HG03139 (cell line): ENCODE data around the gene KRTAP5-2.
"Not testable (repeated sequence)": the region's sequence is repeated elsewhere in the genome, so short reads cannot be mapped to it uniquely, and the experiment has no call there.

Experiments used
- ATAC-seq: cut with Tn5 transposase; IDR thresholded peaks from one replicate; pipeline ENCODE4 v1.9.1; 2021; ENCODE audit not compliant: unreplicated experiment

KRTAP5-2 gene

DNA sequence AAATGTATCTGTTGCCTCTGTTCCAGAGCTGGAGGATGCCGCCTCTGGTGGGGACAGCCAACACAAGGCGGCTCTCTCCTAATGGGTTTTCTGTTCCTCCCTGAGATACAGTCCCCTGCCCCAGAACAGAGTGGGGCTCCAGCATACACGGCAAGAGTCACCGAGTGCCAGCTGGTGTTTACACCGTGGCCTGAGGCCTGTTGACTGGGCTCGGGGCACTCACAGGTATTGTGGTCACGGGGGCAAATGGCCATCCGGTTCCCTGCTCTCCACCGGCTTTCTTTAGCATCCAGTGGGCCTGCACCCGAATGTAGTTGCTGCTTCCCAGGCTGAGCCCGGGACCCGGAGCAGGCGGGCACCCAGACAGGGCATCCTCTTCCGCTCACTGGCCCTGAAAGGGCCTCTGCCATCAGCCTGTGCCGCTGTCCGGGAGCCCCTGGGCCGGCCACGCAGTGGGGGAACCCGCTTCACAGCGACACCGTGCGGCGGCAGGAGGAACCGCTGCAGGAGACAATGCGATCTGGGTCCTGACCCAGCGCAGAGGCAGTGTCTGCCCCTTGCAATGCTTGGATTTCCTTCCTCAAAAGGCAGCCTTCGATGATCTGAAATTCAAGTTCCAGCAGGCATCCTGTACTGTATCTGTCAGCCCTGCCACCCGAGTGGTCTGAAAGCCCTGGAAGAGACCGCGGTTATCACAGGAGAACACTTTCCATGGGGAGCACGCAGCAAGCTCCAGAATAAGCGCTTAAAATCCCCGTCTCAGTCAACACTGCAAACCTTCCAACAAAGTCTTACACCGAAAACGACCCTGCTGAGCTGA, 30.6 kb upstream of the KRTAP5-2 start:
- no peak for ATAC-seq

DNA sequence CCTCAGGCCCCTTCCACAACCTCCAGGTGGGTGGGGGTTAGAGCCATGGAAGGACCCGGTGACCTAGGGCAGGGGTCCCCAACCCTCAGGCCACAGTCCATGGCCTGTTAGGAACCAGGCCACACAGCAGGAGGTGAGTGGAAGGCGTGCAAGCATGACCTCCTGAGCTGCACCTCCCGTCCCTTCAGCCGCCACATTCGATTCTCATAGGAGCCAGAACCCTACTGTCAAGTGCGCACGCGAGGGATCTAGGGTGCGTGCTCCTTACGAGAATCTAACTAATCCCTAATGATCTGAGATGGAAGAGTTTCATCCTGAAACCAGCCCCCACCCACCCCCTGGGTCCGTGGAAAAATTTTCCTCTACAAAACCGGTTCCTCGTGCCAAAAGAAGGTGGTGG, 27.4 kb upstream of the KRTAP5-2 start:
- ATAC-seq, result no peak

DNA sequence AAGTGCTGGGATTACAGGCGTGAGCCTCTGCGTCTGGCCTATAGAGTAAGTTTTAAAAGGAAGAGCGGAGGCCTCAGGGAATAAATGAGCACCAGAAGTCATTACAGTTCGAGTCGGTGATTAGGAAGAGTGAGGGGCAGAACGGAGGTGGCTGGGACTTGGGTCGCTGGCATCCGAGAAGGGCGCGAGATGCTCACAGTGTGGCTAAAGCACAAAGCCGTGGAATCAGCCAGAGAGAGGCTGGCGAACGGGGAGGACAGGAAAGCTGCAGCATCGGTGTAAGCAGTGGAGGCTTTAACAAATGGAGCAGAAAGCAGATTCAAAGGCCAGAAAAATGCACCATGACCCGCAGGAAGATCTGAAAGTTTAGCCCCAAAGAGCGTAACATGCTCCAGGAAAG, 26.5 kb upstream of the KRTAP5-2 start:
- ATAC-seq, result no peak

DNA sequence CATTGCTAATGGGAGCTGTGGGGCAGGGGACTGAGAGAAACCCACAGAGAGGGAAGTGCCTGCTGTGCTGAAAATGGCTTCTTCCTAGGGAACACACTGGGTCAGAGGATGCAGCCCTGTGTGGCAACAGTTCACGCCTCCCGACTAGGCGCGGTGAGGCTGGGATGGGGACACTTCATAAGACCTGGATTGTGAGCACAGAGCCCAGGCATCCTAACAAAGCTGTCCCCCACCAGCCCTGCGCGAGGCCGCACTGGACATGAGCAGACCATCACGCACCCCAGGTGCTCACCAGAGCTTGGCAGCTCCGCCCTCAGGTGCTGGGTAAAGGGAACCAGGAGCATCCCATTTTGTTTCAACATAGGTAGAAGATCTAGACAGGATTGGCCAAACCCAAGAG, 25.6 kb upstream of the KRTAP5-2 start:
- no peak for ATAC-seq

DNA sequence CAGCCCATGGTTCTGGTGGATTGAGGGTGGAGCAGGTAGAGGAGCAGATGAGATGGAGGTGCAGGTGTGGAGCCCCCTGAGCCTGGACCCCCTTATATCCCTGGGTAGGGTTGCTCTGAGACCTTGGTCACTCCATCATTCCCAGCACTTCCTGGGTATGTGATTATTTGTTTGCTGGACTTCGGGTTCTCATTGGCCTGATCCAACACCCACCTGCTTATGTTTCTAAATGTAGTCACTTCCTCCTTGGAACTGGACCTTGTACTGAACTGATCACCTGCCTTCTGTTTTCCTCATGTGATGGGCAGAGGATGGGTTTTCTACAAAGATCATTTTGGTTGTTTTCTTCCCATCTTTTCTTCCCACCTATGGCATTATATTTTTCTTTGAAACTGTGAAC, 24.0 kb upstream of the KRTAP5-2 start, which contains the start of gene KRTAP5-4:
TSS of gene KRTAP5-4 (minus strand) at position 53 of the 400 bp plus-strand sequence. CDS start at position 8, 45 bp downstream.
- no peak for ATAC-seq

DNA sequence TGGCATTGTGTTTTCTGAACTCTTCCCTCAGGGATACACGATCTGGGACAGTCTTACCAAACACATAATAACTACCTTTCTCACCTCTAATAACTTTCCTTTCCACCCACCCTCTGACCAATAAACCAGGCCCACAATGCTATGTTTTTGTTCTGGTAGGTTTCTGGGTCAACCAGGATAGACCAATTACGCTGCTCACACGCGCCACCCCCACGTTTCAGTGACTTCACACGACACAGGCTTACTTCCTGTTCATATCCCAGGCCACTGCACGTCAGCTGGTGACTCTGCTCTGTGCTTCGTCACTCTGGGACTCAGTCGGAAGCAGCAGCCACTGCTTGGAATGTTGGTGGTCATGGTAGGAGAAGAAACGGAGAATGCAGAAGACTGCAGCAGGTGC, 21.4 kb upstream of the KRTAP5-2 start:
- ATAC-seq, result no peak

DNA sequence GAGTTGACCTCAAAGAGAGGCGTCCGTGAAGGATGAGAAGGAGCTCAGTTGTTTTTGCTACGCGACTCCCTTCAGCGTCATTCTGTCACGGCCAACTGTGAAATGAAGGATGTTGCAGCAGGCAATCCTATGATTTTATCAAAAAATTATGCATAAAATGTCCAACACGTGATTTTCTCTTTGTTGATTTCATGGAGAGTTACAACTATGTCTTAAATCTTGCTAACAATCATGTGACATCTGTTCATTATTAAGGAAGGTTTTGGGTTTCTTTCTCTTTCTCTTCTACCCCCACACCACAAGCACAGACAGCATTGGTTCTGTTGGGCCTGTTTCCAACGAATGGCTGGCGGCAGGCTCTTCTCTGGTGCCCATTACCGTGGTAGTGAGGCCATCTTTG, 20.1 kb upstream of the KRTAP5-2 start:
- no peak for ATAC-seq

DNA sequence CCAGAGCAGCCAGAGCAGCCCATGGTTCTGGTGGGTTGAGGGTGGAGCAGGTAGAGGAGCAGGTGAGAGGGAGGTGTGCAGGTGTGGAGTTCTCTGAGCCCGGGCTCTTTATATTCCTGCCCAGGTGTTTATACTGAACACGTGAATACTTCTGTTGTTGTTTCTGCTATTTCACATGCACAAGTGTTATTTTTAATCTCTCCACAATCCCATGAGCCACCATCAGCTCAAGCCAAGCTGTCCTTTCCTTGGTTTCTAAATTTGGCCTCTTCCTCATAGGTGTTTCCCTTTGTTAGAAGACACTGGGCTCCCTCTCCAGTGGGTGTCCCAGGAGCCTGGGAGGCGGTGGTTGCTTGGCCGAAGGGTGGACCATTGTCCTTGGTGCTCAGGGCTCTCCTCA, 10.3 kb upstream of the KRTAP5-2 start, which contains the start of gene KRTAP5-3:
TSS of gene KRTAP5-3 (minus strand) at position 101 of the 400 bp plus-strand sequence. CDS start at position 23, 78 bp downstream.
- no peak for ATAC-seq

DNA sequence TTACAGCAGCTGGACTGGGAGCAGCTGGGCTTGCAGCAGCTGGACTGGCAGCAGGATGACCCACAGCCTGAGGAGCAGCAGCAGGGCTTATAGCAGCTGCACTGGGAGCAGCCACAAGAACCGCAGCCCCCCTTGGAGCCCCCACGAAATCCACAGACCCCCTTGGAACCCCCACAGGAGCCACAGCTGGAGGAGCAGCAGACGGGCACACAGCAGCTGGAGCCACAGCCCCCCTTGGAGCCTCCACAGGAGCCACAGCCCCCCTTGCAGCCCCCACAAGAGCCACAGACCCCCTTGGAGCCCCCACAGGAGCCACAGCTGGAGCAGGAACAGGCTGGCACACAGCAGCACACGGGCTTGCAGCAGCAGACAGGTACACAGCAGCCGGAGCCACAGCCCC, 9.8 kb upstream of the KRTAP5-2 start:
- not testable (repeated sequence) for ATAC-seq

DNA sequence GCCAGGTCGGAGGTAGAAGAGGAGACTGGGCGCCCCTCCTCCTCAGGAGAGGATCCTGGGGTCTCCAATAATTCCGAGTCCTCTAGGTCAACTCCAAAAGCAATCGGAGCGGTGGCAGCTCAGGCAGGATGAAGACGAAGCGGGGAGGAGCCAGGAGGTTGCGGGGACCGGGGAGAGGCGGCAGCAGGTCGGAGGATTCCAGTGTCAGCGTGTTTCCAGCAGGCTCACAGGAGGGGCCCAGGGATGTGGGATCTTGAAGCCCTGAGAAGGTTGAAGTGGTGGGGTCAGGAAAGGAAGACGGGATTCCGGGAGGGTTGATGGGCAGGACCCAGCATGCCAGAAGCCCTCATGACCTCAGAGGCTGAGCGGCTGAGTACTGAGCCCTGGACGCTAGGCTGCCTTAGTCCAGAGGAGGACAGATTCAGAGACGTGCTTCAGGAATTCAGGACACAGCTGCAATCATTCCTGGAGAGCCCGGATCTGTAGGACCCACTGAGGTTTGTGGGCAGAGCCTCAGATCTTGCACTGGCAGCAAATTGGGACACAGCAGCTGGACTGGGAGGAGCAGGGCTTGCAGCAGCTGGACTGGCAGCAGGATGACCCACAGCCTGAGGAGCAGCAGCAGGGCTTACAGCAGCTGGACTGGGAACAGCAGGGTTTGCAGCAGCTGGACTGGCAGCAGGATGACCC, 9.2 kb upstream of the KRTAP5-2 start:
- not testable (repeated sequence) for ATAC-seq

DNA sequence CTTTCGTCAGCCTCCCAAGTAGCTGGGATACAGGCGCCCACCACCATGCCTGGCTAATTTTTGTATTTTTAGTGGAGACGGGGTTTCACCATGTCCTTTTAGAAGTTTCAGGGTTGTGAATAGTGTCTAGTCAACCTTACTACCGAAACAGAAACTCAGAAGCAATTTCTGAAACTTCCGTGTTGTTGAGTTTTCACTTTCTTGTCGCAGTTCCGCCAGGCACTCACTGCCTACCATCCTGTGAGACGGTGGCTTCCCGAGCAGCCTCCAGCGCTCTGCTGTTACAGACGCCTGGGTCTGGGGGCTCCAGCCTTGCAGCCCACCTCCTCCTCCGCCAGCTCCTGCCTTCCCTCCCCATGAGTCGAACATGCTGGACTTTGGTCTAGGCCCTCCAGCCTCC, 7.8 kb upstream of the KRTAP5-2 start:
- ATAC-seq, result peak; percentile 84

DNA sequence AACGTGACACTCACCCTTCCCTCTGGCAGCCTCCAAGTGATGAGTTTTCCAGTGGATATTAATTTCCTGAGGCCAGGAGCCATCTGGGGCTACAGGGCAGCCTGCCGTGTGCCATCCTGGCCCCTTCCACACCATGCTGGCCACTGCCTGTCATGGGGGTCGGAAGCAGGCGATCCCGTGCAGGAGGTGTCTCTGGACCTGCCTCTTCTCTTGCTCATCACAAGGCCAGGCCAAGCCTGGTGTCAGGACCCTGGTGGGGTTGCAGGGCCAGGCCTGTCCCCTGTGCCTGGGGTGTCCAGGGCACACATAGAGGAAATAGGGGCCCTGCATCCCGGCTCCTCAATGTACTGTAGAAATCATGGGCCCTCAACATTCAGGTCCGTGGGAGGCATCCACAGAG, 6.6 kb upstream of the KRTAP5-2 start:
- ATAC-seq, result no peak

DNA sequence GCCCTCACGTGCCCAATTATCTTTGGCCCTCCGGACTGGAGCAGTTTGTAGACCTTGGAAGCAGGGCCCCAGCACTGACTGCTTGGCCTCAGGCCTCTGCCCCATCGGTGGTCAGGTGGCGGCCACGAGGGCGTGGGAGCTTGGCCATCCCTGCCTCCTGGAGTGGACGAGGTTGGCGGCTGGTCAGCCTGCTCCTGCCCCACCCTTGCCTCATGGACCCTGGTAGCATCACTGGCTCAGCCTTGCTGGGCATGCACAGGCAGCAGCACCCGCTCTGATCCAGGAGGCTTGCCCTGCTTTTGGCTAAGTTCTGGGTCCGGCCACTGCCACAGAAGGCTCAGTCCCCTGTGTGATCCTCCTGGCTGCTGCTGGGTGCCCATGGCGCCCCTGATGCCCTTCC, 6.1 kb upstream of the KRTAP5-2 start:
- ATAC-seq, result no peak

DNA sequence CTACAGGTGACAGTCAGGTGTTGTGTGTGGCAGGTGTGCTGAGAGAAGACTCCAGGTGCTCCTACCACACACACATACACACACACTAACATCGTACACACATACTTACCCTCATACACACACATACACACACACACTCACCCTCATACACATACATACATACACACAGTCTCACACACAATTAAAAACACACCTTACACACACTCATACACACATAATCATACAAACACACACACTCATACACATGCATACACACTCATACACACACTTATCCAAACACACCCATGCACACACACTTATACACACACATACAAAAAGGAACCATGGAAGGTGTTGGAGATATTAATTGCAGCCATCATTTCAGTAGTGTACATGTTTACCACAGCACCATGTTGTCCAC, 5.5 kb upstream of the KRTAP5-2 start:
- no peak for ATAC-seq

DNA sequence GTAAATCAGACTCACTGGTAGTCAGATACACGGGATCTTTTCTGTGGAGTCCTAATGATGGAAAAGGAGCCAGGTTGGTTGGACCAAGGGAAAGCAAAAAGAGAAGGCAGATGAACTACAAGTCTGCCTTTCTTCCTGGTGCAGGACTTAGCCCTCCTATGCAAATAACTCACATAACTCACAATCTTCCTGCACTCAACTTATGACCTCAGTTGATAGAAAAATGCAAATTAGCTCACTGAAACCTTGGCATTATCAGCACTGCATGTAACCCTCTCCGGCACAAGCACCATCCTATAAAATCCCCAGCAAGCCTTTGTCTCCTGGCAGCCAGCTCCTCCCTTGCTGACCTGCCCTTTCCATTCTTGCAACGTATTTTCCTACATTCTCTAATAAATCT, 3.6 kb upstream of the KRTAP5-2 start:
- ATAC-seq, result not testable (repeated sequence)

DNA sequence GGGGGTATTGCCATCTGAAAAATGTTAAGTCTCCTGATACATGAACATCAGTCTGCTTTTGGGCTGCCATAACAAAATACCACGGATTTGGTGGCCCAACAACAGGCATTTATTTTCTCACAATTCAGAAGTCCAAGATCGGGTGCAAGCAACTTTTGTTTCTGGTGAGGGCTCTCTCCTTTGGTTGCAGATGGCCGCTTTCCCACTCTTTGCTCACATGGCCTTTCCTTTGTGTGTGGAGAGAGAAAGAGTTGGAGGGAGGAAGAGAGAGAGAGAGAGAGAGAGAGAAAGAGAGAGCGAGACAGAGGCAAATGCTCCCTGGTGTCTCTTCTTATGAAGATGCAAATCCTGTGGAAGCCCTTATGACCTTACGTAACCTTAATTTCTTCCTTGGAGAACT, 2.5 kb upstream of the KRTAP5-2 start:
- ATAC-seq, result no peak

DNA sequence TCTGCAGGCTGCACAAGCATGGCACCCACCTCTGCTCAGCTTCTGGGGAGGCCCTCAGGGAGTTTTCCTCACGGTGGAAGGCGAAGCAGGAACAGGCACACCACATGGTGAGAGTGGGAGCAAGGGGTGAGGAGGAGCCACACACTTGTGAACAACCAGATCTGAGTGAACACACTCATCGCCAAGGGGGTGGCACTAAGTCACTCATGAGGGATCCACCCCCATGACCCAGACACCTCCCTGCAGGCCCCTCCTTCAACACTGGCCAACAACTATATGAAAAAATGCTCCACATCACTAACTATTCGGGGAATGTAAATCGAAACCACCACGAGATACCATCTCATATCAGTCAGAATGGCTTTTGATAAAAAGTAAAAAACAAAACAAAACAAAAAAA, 722 bp upstream of the KRTAP5-2 start:
- ATAC-seq, result no peak

DNA sequence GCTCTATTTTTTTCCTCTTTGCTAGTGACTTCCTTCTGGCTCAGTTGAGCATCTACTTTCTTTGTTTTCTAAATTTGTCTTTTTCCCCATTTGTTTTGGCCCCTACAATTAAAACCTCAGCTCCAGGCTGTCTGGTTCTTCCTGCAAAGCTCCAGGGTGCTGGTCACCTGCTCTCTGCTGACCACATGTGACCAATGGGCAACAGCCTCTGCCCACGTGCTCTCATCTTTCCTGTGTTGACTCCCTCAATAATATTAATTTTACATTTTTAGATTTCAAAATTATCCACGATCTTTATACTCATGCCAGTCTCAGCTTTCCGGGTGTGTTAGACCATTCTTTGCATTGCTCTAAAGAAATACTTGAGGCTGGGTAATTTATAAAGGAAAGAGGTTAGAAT, 312 bp upstream of the KRTAP5-2 start:
- not testable (repeated sequence) for ATAC-seq

DNA sequence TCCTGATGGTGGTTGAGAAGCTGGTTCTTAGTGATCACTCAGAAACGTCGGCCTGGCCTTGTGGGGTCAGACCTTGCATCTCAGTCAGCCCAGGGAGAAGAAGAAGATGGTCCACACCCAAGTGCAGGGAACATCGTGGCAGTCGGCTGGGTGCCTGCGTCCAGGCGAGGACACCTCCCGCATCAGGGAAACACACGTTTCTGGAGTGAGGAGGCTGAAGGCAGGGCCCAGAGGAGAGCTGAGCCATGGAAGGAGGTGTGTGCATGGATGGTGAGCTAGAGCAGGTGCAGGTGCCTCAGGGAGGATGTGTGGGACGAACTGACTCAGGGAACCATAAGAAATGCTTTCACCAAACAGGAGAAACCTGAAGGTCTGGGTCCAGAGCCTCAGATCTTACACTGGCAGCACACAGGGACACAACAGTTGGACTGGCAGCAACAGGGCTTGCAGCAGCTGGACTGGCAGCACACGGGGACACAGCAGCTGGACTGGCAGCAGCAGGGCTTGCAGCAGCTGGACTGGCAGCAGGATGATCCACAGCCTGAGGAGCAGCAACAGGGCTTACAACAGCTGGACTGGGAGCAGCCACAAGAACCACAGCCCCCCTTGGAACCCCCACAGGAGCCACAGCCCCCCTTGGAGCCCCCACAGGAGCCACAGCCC, 632 bp downstream of the KRTAP5-2 start:
- ATAC-seq, result no peak

DNA sequence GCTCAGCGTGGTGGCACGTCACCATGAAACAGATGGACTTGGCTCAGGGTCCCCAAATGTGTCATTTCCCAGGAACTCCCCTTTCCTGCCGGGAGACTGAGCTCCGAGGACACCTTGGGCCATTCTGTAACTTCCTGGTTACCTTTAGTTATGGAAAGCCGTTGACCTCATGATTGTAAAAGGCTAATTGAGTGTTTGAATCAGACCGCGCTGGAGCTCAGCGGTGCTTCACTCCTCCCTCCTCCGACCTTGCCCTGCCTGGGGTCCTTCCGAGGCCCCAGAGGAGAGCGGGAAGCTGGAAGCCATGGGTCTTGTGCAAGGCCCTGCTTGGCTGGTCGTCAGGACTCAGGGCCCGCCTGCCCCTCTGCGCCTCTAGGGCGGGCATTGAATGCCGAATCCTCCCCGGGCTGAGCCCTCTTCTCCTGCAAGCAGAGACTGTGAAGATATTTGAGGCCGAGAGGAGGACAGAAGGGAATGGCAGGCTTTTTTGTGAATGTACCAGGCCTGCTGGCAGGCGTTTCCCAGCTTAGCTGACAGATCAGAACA, 1.4 kb downstream of the KRTAP5-2 start:
- ATAC-seq, result not testable (repeated sequence)

DNA sequence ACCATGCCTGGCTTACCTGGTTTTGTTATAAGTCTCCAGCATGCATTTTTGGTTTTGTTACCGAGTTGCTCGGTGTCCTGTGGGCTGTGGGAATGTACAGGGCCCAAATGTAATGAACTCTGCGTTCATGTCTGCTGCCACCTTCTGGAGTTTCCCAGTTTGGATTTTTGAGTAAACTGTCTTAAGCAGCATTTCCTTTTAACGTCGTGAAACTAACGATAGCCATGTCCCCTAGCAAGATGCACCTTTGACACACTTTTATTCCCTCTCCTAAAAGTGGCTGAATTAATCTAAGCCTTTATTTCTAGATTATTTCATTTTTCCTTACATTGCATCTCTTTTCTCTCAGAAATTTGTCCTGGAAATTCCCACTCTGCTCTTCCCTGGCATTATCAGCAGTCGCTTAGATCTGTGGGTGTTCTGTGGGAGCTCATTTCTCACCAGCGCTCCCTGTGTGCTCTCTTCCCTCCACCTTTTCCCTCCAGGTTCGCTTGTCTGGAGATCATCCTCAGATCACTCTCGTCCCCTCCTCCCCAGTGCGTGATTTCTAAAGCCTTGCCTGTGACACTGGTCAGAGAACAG, 2.0 kb downstream of the KRTAP5-2 start:
- not testable (repeated sequence) for ATAC-seq
